HepG2 (cell line): ENCODE measurements around the gene RPL4. TPM values are rescaled to one million over a fixed set of nuclear protein-coding genes. Genes with fewer than 3 reads are reported as not detected.

Experiments
- ADNP ChIP-seq: sonication (generic); formaldehyde crosslinking; IDR thresholded peaks from 2 replicates; pipeline ENCODE4 v1.4.0; 2020; ENCODE audit warnings: missing genetic modification reagents
- AGO2 ChIP-seq: fragments of 200-400 bp; formaldehyde crosslinking; optimal IDR thresholded peaks from 2 replicates; pipeline ENCODE3; 2017; ENCODE audit warnings: mild to moderate bottlenecking, low read depth, low read length, moderate library complexity
- CSRNP2 ChIP-seq: sonication (generic); formaldehyde crosslinking; conservative IDR thresholded peaks from 2 replicates; pipeline ENCODE4 v1.8.0; 2022; ENCODE audit warnings: low read depth, missing genetic modification reagents
- ELK4 ChIP-seq: sonication (generic); formaldehyde crosslinking; IDR thresholded peaks from 2 replicates; pipeline ENCODE4 v1.9.0; 2021; ENCODE audit warnings: missing genetic modification reagents, borderline replicate concordance
- LBX2 ChIP-seq: sonication (generic); formaldehyde crosslinking; IDR thresholded peaks from 2 replicates; pipeline ENCODE4 v1.5.0; 2020; ENCODE audit warnings: missing genetic modification reagents, mild to moderate bottlenecking, borderline replicate concordance
- NBN ChIP-seq: fragments of 450-650 bp; conservative IDR thresholded peaks from 2 replicates; pipeline ENCODE4 v1.6.1; 2017
- ONECUT2 ChIP-seq: sonication (generic); formaldehyde crosslinking; IDR thresholded peaks from 2 replicates; pipeline ENCODE4 v1.4.0; 2020; ENCODE audit warnings: missing genetic modification reagents
- POGZ ChIP-seq: sonication (generic); formaldehyde crosslinking; IDR thresholded peaks from 2 replicates; pipeline ENCODE4 v1.4.0; 2020; ENCODE audit warnings: mild to moderate bottlenecking, missing genetic modification reagents
- RAD21 ChIP-seq: fragments of 450-650 bp; formaldehyde crosslinking; IDR thresholded peaks from 2 replicates; pipeline ENCODE4 v1.5.0; 2020; ENCODE audit warnings: mild to moderate bottlenecking
- RXRB ChIP-seq: IDR thresholded peaks from 2 replicates; pipeline ENCODE4 v1.6.1; 2016; ENCODE audit warnings: borderline replicate concordance, missing genetic modification reagents, missing compliant biosample characterization
- SMARCE1 ChIP-seq: fragments of 450-650 bp; IDR thresholded peaks from 2 replicates; pipeline ENCODE4 v1.6.1; 2017; ENCODE audit warnings: borderline replicate concordance
- SRSF1 ChIP-seq: fragments of 200-400 bp; formaldehyde crosslinking; optimal IDR thresholded peaks from 2 replicates; pipeline ENCODE3; 2017; ENCODE audit warnings: mild to moderate bottlenecking, low read depth, low read length, moderate library complexity
- STAG1 ChIP-seq: sonication (generic); formaldehyde crosslinking; IDR thresholded peaks from 2 replicates; pipeline ENCODE4 v1.4.0; 2020; ENCODE audit warnings: missing genetic modification reagents
- USF2 ChIP-seq, 2 experiments: sonication (generic) in 1 of 2; formaldehyde crosslinking in 1 of 2; IDR thresholded peaks; 2 replicates each; pipeline versions ENCODE4 v1.5.1 to v1.6.1; 2011 to 2020; ENCODE audit warnings: borderline replicate concordance in 1 of 2, low read depth in 1 of 2, low read length in 1 of 2, mild to moderate bottlenecking in 1 of 2, missing genetic modification reagents in 1 of 2, moderate library complexity in 1 of 2
- ZBTB1 ChIP-seq: sonication (generic); formaldehyde crosslinking; IDR thresholded peaks from 2 replicates; pipeline ENCODE4 v1.4.0; 2020; ENCODE audit warnings: missing genetic modification reagents, borderline replicate concordance
- ZNF143 ChIP-seq: sonication (generic); formaldehyde crosslinking; IDR thresholded peaks from 2 replicates; pipeline ENCODE4 v1.4.0; 2020; ENCODE audit warnings: missing genetic modification reagents
- ZNF232 ChIP-seq: sonication (generic); formaldehyde crosslinking; IDR thresholded peaks from 2 replicates; pipeline ENCODE4 v1.4.0; 2020; ENCODE audit warnings: missing genetic modification reagents, borderline replicate concordance
- ZNF605 ChIP-seq: sonication (generic); formaldehyde crosslinking; IDR thresholded peaks from 2 replicates; pipeline ENCODE4 v1.8.0; 2022; ENCODE audit warnings: mild to moderate bottlenecking, missing genetic modification reagents
- polyA plus RNA-seq, 8 experiments: library from polyadenylated mRNA; depleted of rRNA in 3 of 8; stranded (reverse) in 7 of 8; unstranded in 1 of 8; fragments of >200 nt; fragmentation: Illumina TruSeq in 4 of 8; extraction: Trizol in 4 of 8; gene quantifications; 2 replicates each; pipeline versions ENCODE4 v1.2.1 to v1.2.3, GENCODE V29; 2011 to 2016; ENCODE audit warnings: low read depth in 4 of 8, missing spikeins in 1 of 8, mixed read lengths in 1 of 8; ENCODE audit not compliant: insufficient read depth in 1 of 8
- total RNA-seq, 5 experiments: library from RNA; depleted of rRNA; stranded (reverse); fragments of >200 nt; fragmentation: Illumina TruSeq; extraction: Trizol; gene quantifications; 2 replicates each; pipeline ENCODE4 v1.2.3, GENCODE V29; 2016; ENCODE audit warnings: low read depth in 1 of 5
- TF ChIP-seq, protein P1 (sequence below): sonication (generic); formaldehyde crosslinking; IDR thresholded peaks from 2 replicates; pipeline ENCODE4 v1.8.0; 2022; ENCODE audit warnings: missing genetic modification reagents, mild to moderate bottlenecking, moderate library complexity, borderline replicate concordance
- TF ChIP-seq, protein P2 (sequence below): IDR thresholded peaks from 2 replicates; pipeline ENCODE4 v1.6.1; 2018; ENCODE audit warnings: missing genetic modification reagents

Gene RPL4
- total and polyA plus RNA-seq, 2 of the 13 experiments (the other 11 are each of a cell fraction or from before 2014, with no cell fraction given), result 3,630 to 3,960 TPM

DNA sequence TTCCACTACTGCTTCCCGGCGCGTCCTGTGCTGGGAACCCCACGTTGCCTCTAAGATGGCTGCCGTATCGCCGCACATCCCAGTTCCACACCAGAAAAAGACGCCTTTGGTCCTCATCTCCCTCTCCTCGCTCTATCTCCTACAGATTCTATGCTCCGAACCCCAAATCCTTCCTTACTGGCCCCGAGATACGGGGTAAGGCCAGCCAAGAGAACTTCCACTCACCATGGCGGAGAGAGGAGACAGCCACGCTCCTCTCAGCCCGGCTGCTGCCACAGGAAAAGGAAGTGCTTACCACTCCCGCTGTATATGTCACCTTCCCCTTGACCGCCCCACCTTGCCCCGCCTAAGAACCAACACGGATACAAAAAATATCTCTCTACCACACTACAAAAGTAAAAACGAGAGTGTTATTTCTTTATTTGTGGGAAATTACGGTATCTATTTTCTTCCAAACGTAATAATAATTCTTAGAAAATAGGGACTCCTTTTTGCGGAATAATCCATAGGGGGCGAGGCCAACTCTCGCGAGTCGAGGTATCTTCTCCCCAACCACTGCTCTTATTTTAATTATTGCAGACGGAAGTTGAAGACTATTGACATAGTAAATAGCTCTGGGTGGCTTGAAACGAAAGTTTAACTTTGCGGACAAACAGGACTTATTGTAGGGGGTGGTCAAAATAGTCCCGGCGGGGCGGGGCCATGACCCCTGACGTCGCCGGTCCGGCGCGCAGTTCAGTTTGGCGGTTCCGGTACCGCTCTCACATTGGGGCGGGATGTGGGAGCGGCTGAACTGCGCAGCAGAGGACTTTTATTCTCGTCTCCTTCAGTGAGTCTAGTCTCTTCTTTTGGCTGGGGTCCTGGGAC lies at the start of gene RPL4, which contains the start of gene ZWILCH (continued):
- TF ChIP-seq NBN, result no peak
- no peak for TF ChIP-seq SMARCE1
- TF ChIP-seq RXRB, result peak; percentile 25; the same call in 1 of the 2 replicates
- TF ChIP-seq, protein P1, sequence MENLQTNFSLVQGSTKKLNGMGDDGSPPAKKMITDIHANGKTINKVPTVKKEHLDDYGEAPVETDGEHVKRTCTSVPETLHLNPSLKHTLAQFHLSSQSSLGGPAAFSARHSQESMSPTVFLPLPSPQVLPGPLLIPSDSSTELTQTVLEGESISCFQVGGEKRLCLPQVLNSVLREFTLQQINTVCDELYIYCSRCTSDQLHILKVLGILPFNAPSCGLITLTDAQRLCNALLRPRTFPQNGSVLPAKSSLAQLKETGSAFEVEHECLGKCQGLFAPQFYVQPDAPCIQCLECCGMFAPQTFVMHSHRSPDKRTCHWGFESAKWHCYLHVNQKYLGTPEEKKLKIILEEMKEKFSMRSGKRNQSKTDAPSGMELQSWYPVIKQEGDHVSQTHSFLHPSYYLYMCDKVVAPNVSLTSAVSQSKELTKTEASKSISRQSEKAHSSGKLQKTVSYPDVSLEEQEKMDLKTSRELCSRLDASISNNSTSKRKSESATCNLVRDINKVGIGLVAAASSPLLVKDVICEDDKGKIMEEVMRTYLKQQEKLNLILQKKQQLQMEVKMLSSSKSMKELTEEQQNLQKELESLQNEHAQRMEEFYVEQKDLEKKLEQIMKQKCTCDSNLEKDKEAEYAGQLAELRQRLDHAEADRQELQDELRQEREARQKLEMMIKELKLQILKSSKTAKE, result no peak
- no peak for TF ChIP-seq USF2 (IDR thresholded peaks at IDR 0.05; ENCODE audit: low read depth, low read length)
- no peak for TF ChIP-seq USF2 (CRISPR knock-in tag; IDR thresholded peaks at IDR 0.05; ENCODE audit: borderline replicate concordance)
- no peak for TF ChIP-seq STAG1 (CRISPR knock-in tag)
- no peak for TF ChIP-seq CSRNP2 (CRISPR knock-in tag)
- TF ChIP-seq SRSF1, result no peak
- TF ChIP-seq ZNF143 (CRISPR knock-in tag), result no peak
- TF ChIP-seq ZBTB1, result no peak
- TF ChIP-seq, protein P2, sequence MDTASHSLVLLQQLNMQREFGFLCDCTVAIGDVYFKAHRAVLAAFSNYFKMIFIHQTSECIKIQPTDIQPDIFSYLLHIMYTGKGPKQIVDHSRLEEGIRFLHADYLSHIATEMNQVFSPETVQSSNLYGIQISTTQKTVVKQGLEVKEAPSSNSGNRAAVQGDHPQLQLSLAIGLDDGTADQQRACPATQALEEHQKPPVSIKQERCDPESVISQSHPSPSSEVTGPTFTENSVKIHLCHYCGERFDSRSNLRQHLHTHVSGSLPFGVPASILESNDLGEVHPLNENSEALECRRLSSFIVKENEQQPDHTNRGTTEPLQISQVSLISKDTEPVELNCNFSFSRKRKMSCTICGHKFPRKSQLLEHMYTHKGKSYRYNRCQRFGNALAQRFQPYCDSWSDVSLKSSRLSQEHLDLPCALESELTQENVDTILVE (CRISPR knock-in tag), result no peak; the same call in none of the 2 replicates
- no peak for TF ChIP-seq ADNP (CRISPR knock-in tag)
- TF ChIP-seq AGO2, result no peak
- no peak for TF ChIP-seq LBX2 (CRISPR knock-in tag)
- peak; percentile 51; the same call in 1 of the 2 replicates for TF ChIP-seq POGZ (CRISPR knock-in tag)
- no peak for TF ChIP-seq ONECUT2
- TF ChIP-seq RAD21 (CRISPR knock-in tag), result no peak
- TF ChIP-seq ELK4 (CRISPR knock-in tag), result no peak
- TF ChIP-seq ZNF232, result peak; percentile 29; the same call in 1 of the 2 replicates
- no peak for TF ChIP-seq ZNF605
